Neural progenitor cell (in vitro differentiated cells): ENCODE data around the gene CD48.

Source experiments
- CTCF ChIP-seq: fragments of 200-600 bp; sonication (generic); IDR thresholded peaks from 2 replicates; pipeline ENCODE4 v1.5.1; 2017; ENCODE audit warnings: antibody characterized with exemption, mild to moderate bottlenecking
- EZH2 ChIP-seq: fragments of 200-600 bp; sonication (generic); IDR thresholded peaks from 2 replicates; pipeline ENCODE4 v1.6.1; 2017; ENCODE audit warnings: antibody characterized with exemption, mild to moderate bottlenecking, moderate library complexity
- EZH2phosphoT487 ChIP-seq: fragments of 200-600 bp; sonication (generic); IDR thresholded peaks from 2 replicates; pipeline ENCODE4 v1.6.1; 2017; ENCODE audit warnings: antibody characterized with exemption

- no peak for TF ChIP-seq CTCF
- TF ChIP-seq EZH2phosphoT487, result no peak
- no peak for TF ChIP-seq EZH2
Observed at GRCh38 chr1:160657250-160657781, 54.3 kb downstream of the CD48 start.
